Measurements from ENCODE around the gene TBL1XR1. TPM values are rescaled to one million over a fixed set of nuclear protein-coding genes. Genes with fewer than 3 reads are reported as not detected.

The TBL1XR1 gene
- total RNA-seq, 1 experiment from 2014 or later, result 180 TPM

DNA sequence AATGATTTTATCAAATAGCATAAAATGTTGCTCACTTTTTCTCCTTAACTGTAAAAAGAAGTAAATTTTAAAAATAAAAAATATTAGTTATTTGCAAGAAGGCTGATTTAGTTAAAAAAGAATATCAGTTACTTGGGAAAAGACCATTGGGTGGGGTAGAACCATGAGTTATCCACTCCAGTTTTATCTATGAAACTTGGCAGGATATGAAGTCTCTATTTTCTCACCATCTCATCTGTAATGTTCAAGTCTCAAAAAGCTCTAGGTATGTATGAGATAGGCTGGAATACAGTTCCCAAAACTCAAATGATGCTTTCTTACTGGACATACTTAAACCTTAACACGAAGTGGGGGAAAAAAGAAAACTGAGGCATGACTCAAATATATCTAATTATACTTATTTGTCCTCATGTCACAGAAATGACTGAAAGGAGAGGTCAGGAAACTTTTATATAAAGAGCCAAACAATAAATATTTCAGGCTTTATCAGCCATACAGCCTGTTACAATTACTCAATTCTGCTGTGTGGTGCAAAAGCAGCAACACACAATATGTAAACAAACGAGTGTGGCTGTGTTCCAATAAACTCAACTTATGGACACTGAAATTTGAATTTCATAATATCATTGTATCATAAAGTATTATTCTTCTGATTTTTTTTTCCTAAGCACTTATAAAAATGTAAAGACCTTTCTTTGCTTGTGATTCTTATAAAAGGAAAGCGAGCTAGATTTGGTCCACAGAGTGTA is 131.8 kb downstream of the TBL1XR1 start:
- POLR2A ChIA-PET, result no interaction called here
- no peak for DNase-seq (ENCODE audit: low read depth, low spot score)

More for the DNA sequence above, 131.8 kb downstream of the TBL1XR1 start:
- ChIA-PET CTCF (no interaction called here), RAD21 (ENCODE audit: low non-redundant PET in 1 of 2, low total read pairs in 2 of 2, uncharacterized antibody in 2 of 2, unreplicated experiment in 2 of 2) (no interaction called here)
- Histone ChIP-seq H3K27me3 (ENCODE audit: insufficient read depth, low read length) (no peaks in the 10 kb centered on the region), H3K4me3 (replicated peaks in 1 of 2; ENCODE audit: low read depth in 1 of 2, low read length in 2 of 2) (no peak overlapping the region), H3K9me2 (ENCODE audit: insufficient read depth) (no peaks in the 10 kb centered on the region), H4K20me1 (ENCODE audit: insufficient read depth) (peaks cover 5% of the 10 kb centered on the region; the same call in 1 of the 2 replicates), H3K4me1 (ENCODE audit: control insufficient read depth in 1 of 2, insufficient read depth in 2 of 2, low read length in 2 of 2) (peaks cover 15 to 20% of the 10 kb centered on the region in 2 experiments), H3K9ac (ENCODE audit: low read length) (no peak overlapping the region), H3K9me3 (ENCODE audit: control insufficient read depth in 1 of 2, insufficient read depth in 1 of 2, low read depth in 1 of 2, low read length in 2 of 2) (no peaks in the 10 kb centered on the region), H3K79me2 (ENCODE audit: insufficient read depth, low read length) (peaks cover 96% of the 10 kb centered on the region), H3K27ac (ENCODE audit: low read depth, low read length) (no peak overlapping the region), H3K36me3 (ENCODE audit: control insufficient read depth in 1 of 2, insufficient read depth in 2 of 2, low read length in 2 of 2) (no peaks in the 10 kb centered on the region), H3K4me2 (ENCODE audit: low read length) (no peak overlapping the region), H2AFZ (ENCODE audit: low read depth, low read length, poor library complexity, severe bottlenecking) (no peak overlapping the region)
- no TSS peak for BruUV-seq (replicated peaks)
- intact Hi-C loops (cut with micrococcal nuclease), result no loop called here
- ATAC-seq, result no peak
- TF ChIP-seq, protein P1, sequence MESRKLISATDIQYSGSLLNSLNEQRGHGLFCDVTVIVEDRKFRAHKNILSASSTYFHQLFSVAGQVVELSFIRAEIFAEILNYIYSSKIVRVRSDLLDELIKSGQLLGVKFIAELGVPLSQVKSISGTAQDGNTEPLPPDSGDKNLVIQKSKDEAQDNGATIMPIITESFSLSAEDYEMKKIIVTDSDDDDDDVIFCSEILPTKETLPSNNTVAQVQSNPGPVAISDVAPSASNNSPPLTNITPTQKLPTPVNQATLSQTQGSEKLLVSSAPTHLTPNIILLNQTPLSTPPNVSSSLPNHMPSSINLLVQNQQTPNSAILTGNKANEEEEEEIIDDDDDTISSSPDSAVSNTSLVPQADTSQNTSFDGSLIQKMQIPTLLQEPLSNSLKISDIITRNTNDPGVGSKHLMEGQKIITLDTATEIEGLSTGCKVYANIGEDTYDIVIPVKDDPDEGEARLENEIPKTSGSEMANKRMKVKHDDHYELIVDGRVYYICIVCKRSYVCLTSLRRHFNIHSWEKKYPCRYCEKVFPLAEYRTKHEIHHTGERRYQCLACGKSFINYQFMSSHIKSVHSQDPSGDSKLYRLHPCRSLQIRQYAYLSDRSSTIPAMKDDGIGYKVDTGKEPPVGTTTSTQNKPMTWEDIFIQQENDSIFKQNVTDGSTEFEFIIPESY (IDR thresholded peaks at IDR 0.05; ENCODE audit: extremely low read depth, insufficient replicate concordance, low read length), result no peak
- TF ChIP-seq, protein P2, sequence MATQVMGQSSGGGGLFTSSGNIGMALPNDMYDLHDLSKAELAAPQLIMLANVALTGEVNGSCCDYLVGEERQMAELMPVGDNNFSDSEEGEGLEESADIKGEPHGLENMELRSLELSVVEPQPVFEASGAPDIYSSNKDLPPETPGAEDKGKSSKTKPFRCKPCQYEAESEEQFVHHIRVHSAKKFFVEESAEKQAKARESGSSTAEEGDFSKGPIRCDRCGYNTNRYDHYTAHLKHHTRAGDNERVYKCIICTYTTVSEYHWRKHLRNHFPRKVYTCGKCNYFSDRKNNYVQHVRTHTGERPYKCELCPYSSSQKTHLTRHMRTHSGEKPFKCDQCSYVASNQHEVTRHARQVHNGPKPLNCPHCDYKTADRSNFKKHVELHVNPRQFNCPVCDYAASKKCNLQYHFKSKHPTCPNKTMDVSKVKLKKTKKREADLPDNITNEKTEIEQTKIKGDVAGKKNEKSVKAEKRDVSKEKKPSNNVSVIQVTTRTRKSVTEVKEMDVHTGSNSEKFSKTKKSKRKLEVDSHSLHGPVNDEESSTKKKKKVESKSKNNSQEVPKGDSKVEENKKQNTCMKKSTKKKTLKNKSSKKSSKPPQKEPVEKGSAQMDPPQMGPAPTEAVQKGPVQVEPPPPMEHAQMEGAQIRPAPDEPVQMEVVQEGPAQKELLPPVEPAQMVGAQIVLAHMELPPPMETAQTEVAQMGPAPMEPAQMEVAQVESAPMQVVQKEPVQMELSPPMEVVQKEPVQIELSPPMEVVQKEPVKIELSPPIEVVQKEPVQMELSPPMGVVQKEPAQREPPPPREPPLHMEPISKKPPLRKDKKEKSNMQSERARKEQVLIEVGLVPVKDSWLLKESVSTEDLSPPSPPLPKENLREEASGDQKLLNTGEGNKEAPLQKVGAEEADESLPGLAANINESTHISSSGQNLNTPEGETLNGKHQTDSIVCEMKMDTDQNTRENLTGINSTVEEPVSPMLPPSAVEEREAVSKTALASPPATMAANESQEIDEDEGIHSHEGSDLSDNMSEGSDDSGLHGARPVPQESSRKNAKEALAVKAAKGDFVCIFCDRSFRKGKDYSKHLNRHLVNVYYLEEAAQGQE (IDR thresholded peaks at IDR 0.05; ENCODE audit: low read depth), result no peak
- TF ChIP-seq, protein P3, sequence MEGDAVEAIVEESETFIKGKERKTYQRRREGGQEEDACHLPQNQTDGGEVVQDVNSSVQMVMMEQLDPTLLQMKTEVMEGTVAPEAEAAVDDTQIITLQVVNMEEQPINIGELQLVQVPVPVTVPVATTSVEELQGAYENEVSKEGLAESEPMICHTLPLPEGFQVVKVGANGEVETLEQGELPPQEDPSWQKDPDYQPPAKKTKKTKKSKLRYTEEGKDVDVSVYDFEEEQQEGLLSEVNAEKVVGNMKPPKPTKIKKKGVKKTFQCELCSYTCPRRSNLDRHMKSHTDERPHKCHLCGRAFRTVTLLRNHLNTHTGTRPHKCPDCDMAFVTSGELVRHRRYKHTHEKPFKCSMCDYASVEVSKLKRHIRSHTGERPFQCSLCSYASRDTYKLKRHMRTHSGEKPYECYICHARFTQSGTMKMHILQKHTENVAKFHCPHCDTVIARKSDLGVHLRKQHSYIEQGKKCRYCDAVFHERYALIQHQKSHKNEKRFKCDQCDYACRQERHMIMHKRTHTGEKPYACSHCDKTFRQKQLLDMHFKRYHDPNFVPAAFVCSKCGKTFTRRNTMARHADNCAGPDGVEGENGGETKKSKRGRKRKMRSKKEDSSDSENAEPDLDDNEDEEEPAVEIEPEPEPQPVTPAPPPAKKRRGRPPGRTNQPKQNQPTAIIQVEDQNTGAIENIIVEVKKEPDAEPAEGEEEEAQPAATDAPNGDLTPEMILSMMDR (IDR thresholded peaks at IDR 0.05 in 2 of 3, conservative IDR thresholded peaks at IDR 0.05 in 1 of 3; ENCODE audit: borderline replicate concordance in 1 of 3, insufficient read depth in 1 of 3, low read depth in 2 of 3, low read length in 2 of 3), result no peak
- no peak for TF ChIP-seq ZFX (IDR thresholded peaks at IDR 0.05)
- TF ChIP-seq POLR2AphosphoS5 (IDR thresholded peaks at IDR 0.05; ENCODE audit: low read depth, low read length), result no peak
- TF ChIP-seq EGR1 (IDR thresholded peaks at IDR 0.05; ENCODE audit: low read depth), result no peak
- no peak for TF ChIP-seq YY1 (IDR thresholded peaks at IDR 0.05; ENCODE audit: extremely low read depth, insufficient replicate concordance, low read depth, low read length)
- TF ChIP-seq, protein P4, sequence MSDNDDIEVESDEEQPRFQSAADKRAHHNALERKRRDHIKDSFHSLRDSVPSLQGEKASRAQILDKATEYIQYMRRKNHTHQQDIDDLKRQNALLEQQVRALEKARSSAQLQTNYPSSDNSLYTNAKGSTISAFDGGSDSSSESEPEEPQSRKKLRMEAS (IDR thresholded peaks at IDR 0.05), result no peak
- no peak for TF ChIP-seq ELF1 (IDR thresholded peaks at IDR 0.05; ENCODE audit: borderline replicate concordance, low read depth)
- TF ChIP-seq TCF7L2 (IDR thresholded peaks at IDR 0.05; ENCODE audit: borderline replicate concordance, extremely low read depth, insufficient read depth, insufficient read length), result no peak
- no peak for TF ChIP-seq POLR2A (IDR thresholded peaks at IDR 0.05; ENCODE audit: borderline replicate concordance, extremely low read depth, insufficient read depth, insufficient read length)
- TF ChIP-seq RAD21 (IDR thresholded peaks at IDR 0.05; ENCODE audit: low read depth), result no peak
- no peak for TF ChIP-seq CEBPB (IDR thresholded peaks at IDR 0.05; ENCODE audit: low read depth)
- no peak for TF ChIP-seq JUND (IDR thresholded peaks at IDR 0.05)
- no peak for TF ChIP-seq EZH2phosphoT487 (IDR thresholded peaks at IDR 0.05; ENCODE audit: borderline replicate concordance)
- no peak for TF ChIP-seq FOSL1 (IDR thresholded peaks at IDR 0.05; ENCODE audit: low read depth)

Data from HCT116 (cell line).